GM19324 (cell line): ENCODE data around the gene TC2N.

ENCODE experiments used
- ATAC-seq: cut with Tn5 transposase; IDR thresholded peaks from one replicate; pipeline ENCODE4 v1.9.1; 2021; ENCODE audit warnings: mild to moderate bottlenecking, moderate library complexity; ENCODE audit not compliant: unreplicated experiment, low FRiP score

TC2N gene

DNA sequence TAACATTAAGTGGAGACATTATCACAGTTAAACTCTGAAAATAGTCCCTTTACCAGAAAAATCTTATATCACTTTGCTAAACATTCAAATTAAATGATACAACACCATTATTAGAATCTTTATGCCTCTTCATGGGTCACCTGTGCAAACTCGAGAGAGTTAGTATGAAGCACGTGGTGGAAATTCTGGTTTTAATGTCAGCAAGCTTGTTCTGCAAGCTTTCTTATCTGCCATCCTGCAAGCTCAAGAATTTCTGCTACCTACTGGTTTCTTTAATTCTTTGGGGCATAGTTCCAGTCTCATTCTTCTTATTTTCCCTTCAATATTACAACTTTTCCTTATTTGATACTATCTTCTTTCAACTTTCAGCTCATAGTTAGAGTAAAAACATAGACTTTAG, 136.3 kb downstream of the TC2N start:
- no peak for ATAC-seq

DNA sequence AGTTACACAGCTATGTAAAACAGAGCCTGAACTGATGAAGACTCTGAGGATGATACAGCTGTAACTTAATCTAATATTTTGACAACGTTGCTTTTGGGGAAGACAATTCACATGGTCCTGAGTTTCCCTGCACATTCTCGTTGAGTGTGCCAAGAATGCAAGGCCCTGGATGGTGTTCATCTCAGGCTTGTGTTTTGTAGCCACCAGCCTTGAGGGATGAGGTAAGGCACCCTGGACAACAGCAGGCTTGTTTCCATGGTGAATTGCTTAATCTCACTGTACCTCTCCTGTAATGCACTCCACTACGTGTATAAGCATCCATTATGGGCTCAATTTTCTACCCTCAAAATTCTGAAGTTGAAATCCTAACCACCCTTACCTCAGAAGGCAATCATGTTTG, 137.6 kb downstream of the TC2N start:
- no peak for ATAC-seq
